ENCODE measurements around the gene LRRC43. TPM values are rescaled to one million over a fixed set of nuclear protein-coding genes. Genes with fewer than 3 reads are reported as not detected.

The LRRC43 gene, protein sequence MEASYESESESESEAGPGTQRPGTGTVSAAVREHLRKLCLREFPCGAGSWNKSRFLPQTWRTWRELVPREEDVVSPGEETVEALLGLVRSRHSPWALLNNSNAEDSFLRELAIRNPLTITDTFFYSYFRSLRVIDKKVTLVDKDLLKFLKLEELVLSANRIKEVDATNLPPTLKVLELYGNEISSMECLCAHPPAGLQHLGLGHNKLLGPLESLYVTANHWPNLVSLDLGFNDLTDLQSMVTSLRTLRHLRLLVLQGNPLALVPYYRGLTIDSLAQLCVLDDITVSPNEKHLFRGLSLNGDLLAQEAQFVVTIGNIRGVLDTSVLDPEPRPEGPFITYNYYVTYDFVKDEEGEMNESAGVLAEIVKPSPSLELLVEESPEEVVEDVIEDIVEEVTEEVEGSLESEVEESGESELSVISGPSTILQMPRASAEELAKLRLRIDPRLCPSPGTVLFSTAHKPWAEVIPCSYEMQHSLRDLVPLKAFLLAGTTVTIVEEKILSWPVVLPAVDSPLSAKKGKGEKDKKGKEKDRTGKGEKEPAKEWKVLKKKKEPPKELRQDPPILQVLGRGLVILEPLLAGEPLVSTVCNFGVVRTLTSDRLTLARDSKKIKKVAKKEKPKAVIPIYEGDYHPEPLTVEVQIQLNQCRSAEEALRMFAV
- total RNA-seq, result under 1 TPM in 3 of 4 donors, not detected in 1; 0.13 to 0.36 (median 0.32) TPM
- under 1 TPM in 2 of 3 donors, not detected in 1; 0.05 to 0.06 TPM for polyA plus RNA-seq
- long read RNA-seq, donor 1, result 0 reads
- long read RNA-seq, donor 2, result 0 reads

DNA sequence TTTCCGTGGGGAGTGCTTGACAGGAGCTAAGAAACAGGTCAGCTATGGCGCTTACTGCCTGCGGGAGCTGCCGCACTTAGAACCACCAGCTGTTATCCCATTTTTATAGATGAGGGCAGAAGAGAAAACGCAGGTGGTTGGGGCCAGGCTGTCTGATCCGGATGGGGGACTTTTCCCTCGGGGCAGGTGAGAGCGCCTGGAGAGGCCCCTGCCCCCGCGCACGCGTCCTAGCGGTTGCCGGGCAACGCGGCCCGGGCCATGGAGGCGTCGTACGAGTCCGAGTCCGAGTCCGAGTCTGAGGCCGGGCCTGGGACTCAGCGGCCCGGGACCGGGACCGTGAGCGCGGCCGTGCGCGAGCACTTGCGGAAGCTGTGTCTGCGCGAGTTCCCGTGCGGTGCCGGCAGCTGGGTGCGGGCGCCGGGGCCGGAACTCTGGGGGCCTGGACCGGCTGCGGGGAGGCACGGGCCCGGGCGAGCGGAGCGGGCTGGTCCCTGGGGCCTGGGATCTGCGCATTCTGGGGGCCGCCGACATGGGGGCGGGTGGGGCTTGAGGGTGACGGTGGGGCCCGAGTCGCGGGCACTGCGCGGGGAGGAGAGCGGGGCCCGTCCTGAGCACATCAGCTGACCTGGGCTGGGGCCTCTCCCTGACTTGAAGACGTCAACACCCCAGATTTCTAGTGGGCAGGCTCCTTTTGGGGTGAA is at the start of gene LRRC43:
Gene LRRC43, plus strand, starts transcription at position 237 of the 701 bp plus-strand sequence. Its CDS starts 22 bp downstream, at position 259.
- 3 to 5% (median 3%) methylated on average over 45 to 63 of the region's 63 CpGs for WGBS, 3 donors
- Histone ChIP-seq H3K9me3 (no peaks in the 10 kb centered on the region), H3K36me3 (ENCODE audit: insufficient read depth in 1 of 2, low read depth in 1 of 2) (no peaks in the 10 kb centered on the region), H3K4me3 (peak within 1 kb of the TSS; percentile 70), H3K27ac (no peak within 1 kb of the TSS), H3K4me1 (no peaks in the 10 kb centered on the region), H3K27me3 (ENCODE audit: insufficient read depth in 3 of 3, low read length in 2 of 3) (peaks cover 0 to 3% (median 0%) of the 10 kb centered on the region in 3 donors)
- intact Hi-C loops (cut with DNase I), result no loop called here
- DNase-seq (peak in 1 of 2 donors; percentile 34), ATAC-seq (peak; percentile 28 to 74 (median 52))
- TF ChIP-seq, protein P1, sequence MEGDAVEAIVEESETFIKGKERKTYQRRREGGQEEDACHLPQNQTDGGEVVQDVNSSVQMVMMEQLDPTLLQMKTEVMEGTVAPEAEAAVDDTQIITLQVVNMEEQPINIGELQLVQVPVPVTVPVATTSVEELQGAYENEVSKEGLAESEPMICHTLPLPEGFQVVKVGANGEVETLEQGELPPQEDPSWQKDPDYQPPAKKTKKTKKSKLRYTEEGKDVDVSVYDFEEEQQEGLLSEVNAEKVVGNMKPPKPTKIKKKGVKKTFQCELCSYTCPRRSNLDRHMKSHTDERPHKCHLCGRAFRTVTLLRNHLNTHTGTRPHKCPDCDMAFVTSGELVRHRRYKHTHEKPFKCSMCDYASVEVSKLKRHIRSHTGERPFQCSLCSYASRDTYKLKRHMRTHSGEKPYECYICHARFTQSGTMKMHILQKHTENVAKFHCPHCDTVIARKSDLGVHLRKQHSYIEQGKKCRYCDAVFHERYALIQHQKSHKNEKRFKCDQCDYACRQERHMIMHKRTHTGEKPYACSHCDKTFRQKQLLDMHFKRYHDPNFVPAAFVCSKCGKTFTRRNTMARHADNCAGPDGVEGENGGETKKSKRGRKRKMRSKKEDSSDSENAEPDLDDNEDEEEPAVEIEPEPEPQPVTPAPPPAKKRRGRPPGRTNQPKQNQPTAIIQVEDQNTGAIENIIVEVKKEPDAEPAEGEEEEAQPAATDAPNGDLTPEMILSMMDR (IDR thresholded peaks at IDR 0.05), result no peak

DNA sequence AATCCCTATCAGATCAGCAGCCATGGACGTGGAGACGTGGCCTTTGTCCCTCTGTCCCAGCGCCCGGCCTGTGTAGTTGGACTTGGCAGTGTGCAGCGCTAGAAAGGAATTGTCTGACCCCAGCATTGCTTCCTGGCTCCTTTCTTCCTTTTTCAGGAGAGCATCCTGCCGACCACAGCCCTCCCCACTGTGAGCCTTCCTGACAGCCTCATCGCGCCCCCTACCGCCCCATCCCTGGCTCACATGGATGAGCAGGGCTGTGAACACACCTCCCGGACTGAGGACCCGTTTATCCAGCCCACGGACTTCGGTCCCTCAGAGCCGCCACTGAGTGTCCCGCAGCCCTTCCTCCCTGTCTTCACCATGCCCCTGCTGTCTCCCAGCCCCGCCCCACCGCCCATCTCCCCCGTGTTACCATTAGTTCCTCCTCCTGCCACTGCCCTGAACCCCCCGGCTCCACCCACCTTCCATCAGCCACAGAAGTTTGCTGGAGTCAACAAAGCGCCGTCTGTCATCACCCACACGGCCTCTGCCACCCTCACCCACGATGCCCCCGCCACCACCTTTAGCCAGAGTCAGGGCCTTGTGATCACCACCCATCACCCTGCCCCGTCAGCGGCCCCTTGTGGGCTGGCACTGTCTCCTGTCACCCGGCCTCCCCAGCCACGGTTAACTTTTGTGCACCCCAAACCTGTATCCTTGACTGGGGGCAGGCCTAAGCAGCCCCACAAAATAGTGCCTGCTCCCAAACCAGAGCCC is 49.6 kb upstream of the LRRC43 start:
- intact Hi-C loops (cut with DNase I), result no loop called here
- Histone ChIP-seq H3K4me3 (no peak overlapping the region), H3K27me3 (ENCODE audit: insufficient read depth in 3 of 3, low read length in 2 of 3) (no peaks in the 10 kb centered on the region), H3K9me3 (no peaks in the 10 kb centered on the region), H3K27ac (peak overlapping the region; percentile 66), H3K36me3 (ENCODE audit: insufficient read depth in 1 of 2, low read depth in 1 of 2) (peaks cover 5 to 100% of the 10 kb centered on the region in 2 donors), H3K4me1 (peaks cover 6% of the 10 kb centered on the region)
- WGBS, 3 donors, result 65 to 71% (median 69%) methylated on average over 28 of the region's 28 CpGs
- TF ChIP-seq, protein P1 (IDR thresholded peaks at IDR 0.05), result no peak
- ATAC-seq (no peak), DNase-seq (no peak)

DNA sequence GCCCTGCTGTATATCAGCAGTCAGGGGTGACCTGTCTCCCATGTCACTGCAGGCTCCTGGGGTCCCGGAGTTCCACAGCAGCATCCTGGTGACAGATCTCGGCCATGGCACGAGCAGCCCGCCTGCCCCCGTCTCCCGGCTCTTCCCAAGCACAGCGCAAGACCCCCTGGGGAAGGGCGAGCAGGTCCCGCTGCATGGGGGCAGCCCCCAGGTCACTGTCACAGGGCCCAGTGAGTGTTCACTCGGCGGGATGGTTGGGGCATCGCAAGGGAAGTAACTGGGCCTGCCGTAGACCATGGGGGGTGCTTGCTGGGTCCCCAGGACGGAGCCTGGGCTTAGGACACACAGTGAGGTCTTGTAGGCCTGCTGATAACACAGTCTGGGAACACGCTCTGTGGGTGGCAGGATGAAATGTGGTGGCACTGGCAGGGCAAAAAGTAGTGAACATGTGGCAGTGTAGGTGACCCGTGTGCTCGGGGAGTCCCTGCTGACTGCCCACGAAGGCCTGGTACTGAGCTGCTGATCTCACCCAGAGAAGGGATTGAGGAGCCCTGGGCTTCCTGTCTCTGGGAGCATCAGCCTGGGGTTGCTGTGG is 47.4 kb upstream of the LRRC43 start:
- H3K4me1 ChIP-seq, result peaks cover 10% of the 10 kb centered on the region
- intact Hi-C loops (cut with DNase I), result loop anchor here in 1 of 2 donors (1.0 kb wide), 1 partner anchor 14 kb away; no protein-coding TSS in a partner anchor
- TF ChIP-seq, protein P1 (IDR thresholded peaks at IDR 0.05), result no peak
- ATAC-seq (no peak), DNase-seq (no peak)
- no peak overlapping the region for H3K27ac ChIP-seq
- no peaks in the 10 kb centered on the region for H3K27me3 ChIP-seq (ENCODE audit: insufficient read depth in 3 of 3, low read length in 2 of 3)
- peaks cover 5 to 100% of the 10 kb centered on the region in 2 donors for H3K36me3 ChIP-seq (ENCODE audit: insufficient read depth in 1 of 2, low read depth in 1 of 2)
- no peaks in the 10 kb centered on the region for H3K9me3 ChIP-seq
- H3K4me3 ChIP-seq, result no peak overlapping the region
- WGBS, 3 donors, result 95 to 97% (median 95%) methylated on average over 18 of the region's 18 CpGs

DNA sequence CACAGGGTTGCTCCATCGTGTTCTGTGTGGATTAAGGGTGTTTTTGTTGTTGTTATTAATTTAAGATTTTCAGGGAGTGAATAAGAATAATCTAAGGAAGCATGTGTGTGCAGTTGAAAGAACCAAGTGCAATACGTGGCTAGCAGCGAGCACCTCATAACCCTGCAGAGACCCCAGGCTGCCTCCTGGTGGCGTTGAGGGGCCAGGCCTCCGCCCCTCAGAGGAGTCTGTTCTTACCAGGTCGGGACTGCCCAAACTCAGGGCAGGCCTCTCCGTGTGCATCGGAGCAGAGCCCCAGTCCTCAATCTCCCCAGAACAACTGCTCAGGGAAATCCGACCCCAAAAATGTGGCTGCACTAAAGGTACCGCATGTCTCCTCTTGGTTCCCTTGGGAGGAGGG is 45.7 kb upstream of the LRRC43 start:
- H3K27ac ChIP-seq, result peak overlapping the region; percentile 23
- WGBS, 3 donors, result 51 to 77% (median 59%) methylated on average over 10 of the region's 10 CpGs
- peaks cover 5 to 100% of the 10 kb centered on the region in 2 donors for H3K36me3 ChIP-seq (ENCODE audit: insufficient read depth in 1 of 2, low read depth in 1 of 2)
- TF ChIP-seq, protein P1 (IDR thresholded peaks at IDR 0.05), result no peak
- no peaks in the 10 kb centered on the region for H3K27me3 ChIP-seq (ENCODE audit: insufficient read depth in 3 of 3, low read length in 2 of 3)
- DNase-seq, result no peak
- H3K4me1 ChIP-seq, result peaks cover 24% of the 10 kb centered on the region
- no peaks in the 10 kb centered on the region for H3K9me3 ChIP-seq
- intact Hi-C loops (cut with DNase I), result no loop called here
- no peak for ATAC-seq
- H3K4me3 ChIP-seq, result no peak overlapping the region

Data from psoas muscle (tissue), 8 donors.